ENCODE data around the gene LDB3. TPM values are rescaled to one million over a fixed set of nuclear protein-coding genes. Genes with fewer than 3 reads are reported as not detected.
A peak's percentile ranks its signal among the peaks of the same experiment; 100 is the strongest.

The LDB3 gene
- total and polyA plus RNA-seq, 2 of the 4 experiments (the other 2 are of a cell fraction): 0.36 to 2.6 TPM

DNA sequence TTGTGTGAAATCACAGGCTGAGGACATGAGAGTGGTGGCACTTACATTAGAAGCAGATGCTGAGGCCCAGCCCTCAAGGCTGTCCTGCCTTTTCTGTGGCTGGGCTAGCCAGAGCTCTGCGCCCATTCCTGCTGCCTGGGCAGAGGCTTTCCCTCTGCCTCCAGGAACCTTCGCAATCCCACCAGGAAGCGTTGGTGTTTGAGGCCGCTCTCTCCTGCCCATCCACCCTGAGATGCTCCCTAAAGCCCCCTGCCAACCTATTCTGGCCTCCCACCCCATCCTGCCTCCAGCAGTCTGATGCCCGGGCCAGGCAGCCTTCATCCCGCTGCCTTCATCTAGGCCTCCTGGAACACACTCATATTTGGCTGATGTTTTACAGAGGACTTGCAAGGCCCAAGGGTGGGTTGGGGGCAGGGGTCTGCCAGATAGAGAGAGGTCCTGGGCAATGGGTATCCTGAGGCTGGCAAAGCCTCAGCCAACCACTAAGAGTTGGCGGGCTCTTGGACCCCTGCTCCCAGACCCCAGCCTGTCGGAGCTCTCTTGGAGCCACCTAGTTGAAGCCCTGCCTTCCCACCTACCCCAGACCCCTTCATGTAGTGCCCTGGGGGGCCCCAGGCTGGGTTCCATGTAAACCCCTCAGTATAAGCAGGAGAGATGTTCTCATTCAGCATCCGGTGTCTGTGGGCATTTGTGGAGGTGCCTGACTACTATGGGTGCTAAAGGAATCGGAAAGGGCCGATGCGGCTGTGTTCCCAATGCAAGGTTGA, 32.7 kb downstream of the LDB3 start:
- Histone ChIP-seq H3K23ac (ENCODE audit: low read depth, low read length) (no peak overlapping the region), H2BK120ac (ENCODE audit: low read depth, low read length) (no peak overlapping the region), H3K27ac (ENCODE audit: insufficient read depth, low read length) (no peak overlapping the region), H2BK20ac (ENCODE audit: low read depth, low read length) (no peak overlapping the region), H2AFZ (replicated peaks; ENCODE audit: low read length, poor library complexity) (no peak overlapping the region), H3K27me3 (ENCODE audit: control insufficient read depth, insufficient read depth, low read length) (no peaks in the 10 kb centered on the region), H4K5ac (ENCODE audit: low read depth, low read length) (no peak overlapping the region), H2BK15ac (ENCODE audit: low read depth, low read length) (no peak overlapping the region), H3K9me3 (ENCODE audit: control insufficient read depth, insufficient read depth, low read length) (no peaks in the 10 kb centered on the region), H3K56ac (ENCODE audit: extremely low read depth, insufficient read depth, low read length) (no peak overlapping the region), H4K20me1 (ENCODE audit: insufficient read depth, low read length) (no peaks in the 10 kb centered on the region), H3K4ac (ENCODE audit: low read depth, low read length) (no peak overlapping the region), H3K9me1 (ENCODE audit: insufficient read depth, low read length) (peaks cover 6% of the 10 kb centered on the region; the same call in 1 of the 2 replicates), H3K9ac (ENCODE audit: low read depth, low read length) (no peak overlapping the region), H3K14ac (replicated peaks; ENCODE audit: low read depth, low read length) (no peak overlapping the region), H2AK9ac (replicated peaks; ENCODE audit: low read depth, low read length, poor library complexity) (peak overlapping the region; percentile 23), H2BK5ac (ENCODE audit: low read depth, low read length, poor library complexity, severe bottlenecking) (no peak overlapping the region), H4K8ac (ENCODE audit: low read depth in 2 of 2, low read length in 2 of 2) (no peak overlapping the region), H3K36me3 (ENCODE audit: control insufficient read depth, insufficient read depth, low read length) (no peaks in the 10 kb centered on the region), H3K4me1 (ENCODE audit: control insufficient read depth, insufficient read depth, low read length) (peaks cover 2% of the 10 kb centered on the region; the same call in 1 of the 2 replicates), H3K79me1 (ENCODE audit: low read depth in 1 of 2, low read length in 2 of 2) (no peaks in the 10 kb centered on the region), H4K91ac (ENCODE audit: insufficient read depth, low read depth, low read length) (no peak overlapping the region), H3K4me3 (ENCODE audit: insufficient read depth, low read depth, low read length) (no peak overlapping the region), H3K4me2 (ENCODE audit: low read depth, low read length) (no peak overlapping the region), H3K18ac (ENCODE audit: low read depth, low read length) (no peak overlapping the region), H2AK5ac (ENCODE audit: low read depth, low read length) (no peak overlapping the region)
- POLR2A ChIA-PET (ENCODE audit: unreplicated experiment): no interaction called here
- CTCF ChIA-PET: no interaction called here
- in situ Hi-C loops (cut with MboI; ENCODE audit: low sequenced_read_pairs) (no loop called here), intact Hi-C loops (cut with micrococcal nuclease) (no loop called here), dilution Hi-C loops (cut with HindIII; ENCODE audit: low sequenced_read_pairs, unreplicated experiment) (no loop called here)
- DNase-seq: no peak
- TF ChIP-seq SMC3 (IDR thresholded peaks at IDR 0.05; ENCODE audit: low read depth, low read length) (no peak), RCOR1 (IDR thresholded peaks at IDR 0.05; ENCODE audit: insufficient replicate concordance, low read length) (no peak), RAD21 (IDR thresholded peaks at IDR 0.05; ENCODE audit: low read length) (no peak), RFX5 (IDR thresholded peaks at IDR 0.05; ENCODE audit: low read depth, low read length) (no peak), MAFK (IDR thresholded peaks at IDR 0.05; ENCODE audit: low read depth, low read length) (no peak), BHLHE40 (IDR thresholded peaks at IDR 0.05; ENCODE audit: low read depth, low read length) (no peak), NFE2L2 (IDR thresholded peaks at IDR 0.05; ENCODE audit: low read depth, low read length) (no peak), CEBPB (IDR thresholded peaks at IDR 0.05; ENCODE audit: low read depth, low read length) (no peak), POLR2A (IDR thresholded peaks at IDR 0.05; ENCODE audit: low read depth, low read length) (no peak), MXI1 (IDR thresholded peaks at IDR 0.05; ENCODE audit: borderline replicate concordance, low read depth, low read length) (no peak), CHD1 (IDR thresholded peaks at IDR 0.05; ENCODE audit: low read depth, low read length) (no peak), FOS (IDR thresholded peaks at IDR 0.05; ENCODE audit: low read depth, low read length) (no peak), MAZ (IDR thresholded peaks at IDR 0.05; ENCODE audit: borderline replicate concordance, low read depth, low read length) (no peak)
- TF ChIP-seq, protein P1, sequence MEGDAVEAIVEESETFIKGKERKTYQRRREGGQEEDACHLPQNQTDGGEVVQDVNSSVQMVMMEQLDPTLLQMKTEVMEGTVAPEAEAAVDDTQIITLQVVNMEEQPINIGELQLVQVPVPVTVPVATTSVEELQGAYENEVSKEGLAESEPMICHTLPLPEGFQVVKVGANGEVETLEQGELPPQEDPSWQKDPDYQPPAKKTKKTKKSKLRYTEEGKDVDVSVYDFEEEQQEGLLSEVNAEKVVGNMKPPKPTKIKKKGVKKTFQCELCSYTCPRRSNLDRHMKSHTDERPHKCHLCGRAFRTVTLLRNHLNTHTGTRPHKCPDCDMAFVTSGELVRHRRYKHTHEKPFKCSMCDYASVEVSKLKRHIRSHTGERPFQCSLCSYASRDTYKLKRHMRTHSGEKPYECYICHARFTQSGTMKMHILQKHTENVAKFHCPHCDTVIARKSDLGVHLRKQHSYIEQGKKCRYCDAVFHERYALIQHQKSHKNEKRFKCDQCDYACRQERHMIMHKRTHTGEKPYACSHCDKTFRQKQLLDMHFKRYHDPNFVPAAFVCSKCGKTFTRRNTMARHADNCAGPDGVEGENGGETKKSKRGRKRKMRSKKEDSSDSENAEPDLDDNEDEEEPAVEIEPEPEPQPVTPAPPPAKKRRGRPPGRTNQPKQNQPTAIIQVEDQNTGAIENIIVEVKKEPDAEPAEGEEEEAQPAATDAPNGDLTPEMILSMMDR (conservative IDR thresholded peaks at IDR 0.05; ENCODE audit: low read depth, low read length): no peak
- TF ChIP-seq, protein P2, sequence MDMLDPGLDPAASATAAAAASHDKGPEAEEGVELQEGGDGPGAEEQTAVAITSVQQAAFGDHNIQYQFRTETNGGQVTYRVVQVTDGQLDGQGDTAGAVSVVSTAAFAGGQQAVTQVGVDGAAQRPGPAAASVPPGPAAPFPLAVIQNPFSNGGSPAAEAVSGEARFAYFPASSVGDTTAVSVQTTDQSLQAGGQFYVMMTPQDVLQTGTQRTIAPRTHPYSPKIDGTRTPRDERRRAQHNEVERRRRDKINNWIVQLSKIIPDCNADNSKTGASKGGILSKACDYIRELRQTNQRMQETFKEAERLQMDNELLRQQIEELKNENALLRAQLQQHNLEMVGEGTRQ (IDR thresholded peaks at IDR 0.05; ENCODE audit: low read depth, low read length): no peak
- TF ChIP-seq, protein P3, sequence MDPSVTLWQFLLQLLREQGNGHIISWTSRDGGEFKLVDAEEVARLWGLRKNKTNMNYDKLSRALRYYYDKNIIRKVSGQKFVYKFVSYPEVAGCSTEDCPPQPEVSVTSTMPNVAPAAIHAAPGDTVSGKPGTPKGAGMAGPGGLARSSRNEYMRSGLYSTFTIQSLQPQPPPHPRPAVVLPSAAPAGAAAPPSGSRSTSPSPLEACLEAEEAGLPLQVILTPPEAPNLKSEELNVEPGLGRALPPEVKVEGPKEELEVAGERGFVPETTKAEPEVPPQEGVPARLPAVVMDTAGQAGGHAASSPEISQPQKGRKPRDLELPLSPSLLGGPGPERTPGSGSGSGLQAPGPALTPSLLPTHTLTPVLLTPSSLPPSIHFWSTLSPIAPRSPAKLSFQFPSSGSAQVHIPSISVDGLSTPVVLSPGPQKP (IDR thresholded peaks at IDR 0.05; ENCODE audit: borderline replicate concordance, low read depth, low read length): no peak
- WGBS, 2 experiments (ENCODE audit: extremely low coverage in 2 of 2, insufficient read length in 1 of 2): 90% methylated on average over 4 of the region's 12 CpGs; no CpG with 5 or more reads in 1 of the 2 experiments
- ATAC-seq (ENCODE audit: low read depth): no peak
- no TSS peak for BruUV-seq (replicated peaks)

All from IMR-90 (cell line).